HEK293 (cell line): ENCODE results near the gene RAD51C.

Source experiments
- CTCF ChIA-PET: fragments of 350-600 bp; formaldehyde crosslinking; extraction: SDS; loops from one replicate; lab custom pipeline; 2021; ENCODE audit warnings: antibody characterized with exemption; lab: Yijun Ruan, JAX
- POLR2A ChIA-PET: fragments of 300-600 bp; formaldehyde crosslinking; extraction: SDS; loops from one replicate; lab custom pipeline; 2020; ENCODE audit warnings: antibody characterized with exemption, inconsistent platforms; lab: Yijun Ruan, JAX
- H3K27ac ChIP-seq: fragments of 200-500 bp; sonication (Bioruptor generic); 2 replicates; pipeline ENCODE4 v1.5.1; 2014; ENCODE audit warnings: low read depth, low read length, control low read depth, inconsistent platforms; ENCODE audit errors: extremely low read depth
- H3K36me3 ChIP-seq, 2 experiments: fragments of 200-500 bp in 1 of 2; sonication (Bioruptor generic) in 1 of 2; 1 replicate in 1 of 2; 2 replicates in 1 of 2; pipeline ENCODE4 v1.5.1; 2014 to 2017; ENCODE audit warnings: inconsistent platforms in 2 of 2, low read length in 2 of 2; ENCODE audit not compliant: control insufficient read depth in 2 of 2, insufficient read depth in 1 of 2
- H3K4me1 ChIP-seq: fragments of 200-500 bp; sonication (Bioruptor generic); 2 replicates; pipeline ENCODE4 v1.5.1; 2014; ENCODE audit warnings: mild to moderate bottlenecking, low read length, inconsistent platforms; ENCODE audit not compliant: control insufficient read depth, insufficient read depth
- H3K4me3 ChIP-seq: 2 replicates; pipeline ENCODE4 v1.5.1; 2011; ENCODE audit warnings: low read depth, mild to moderate bottlenecking, control low read depth, low read length, moderate library complexity
- H3K9me3 ChIP-seq: fragments of 200-500 bp; sonication (Bioruptor generic); 2 replicates; pipeline ENCODE4 v1.5.1; 2014; ENCODE audit warnings: low read depth, low read length, inconsistent platforms; ENCODE audit not compliant: control insufficient read depth, insufficient read depth
- HOXA7 ChIP-seq: sonication (generic); formaldehyde crosslinking; IDR thresholded peaks from 2 replicates; pipeline ENCODE4 v1.8.1; 2022; ENCODE audit warnings: missing genetic modification reagents, borderline replicate concordance
- HOXC10 ChIP-seq: sonication (generic); formaldehyde crosslinking; IDR thresholded peaks from 2 replicates; pipeline ENCODE4 v1.8.1; 2023; ENCODE audit warnings: mild to moderate bottlenecking, missing genetic modification reagents
- PRDM6 ChIP-seq: fragments of 450-650 bp; formaldehyde crosslinking; IDR thresholded peaks from 2 replicates; pipeline ENCODE4 v1.5.1; 2017; ENCODE audit warnings: missing biosample characterization, missing genetic modification characterization
- SCRT2 ChIP-seq: fragments of 450-650 bp; formaldehyde crosslinking; IDR thresholded peaks from 2 replicates; pipeline ENCODE4 v1.5.1; 2016; ENCODE audit warnings: missing biosample characterization, missing genetic modification characterization
- ZFHX2 ChIP-seq: fragments of 450-650 bp; formaldehyde crosslinking; conservative IDR thresholded peaks from 2 replicates; pipeline ENCODE4 v1.5.1; 2016; ENCODE audit warnings: missing biosample characterization, missing genetic modification characterization
- ZFP37 ChIP-seq: fragments of 450-650 bp; formaldehyde crosslinking; IDR thresholded peaks from 2 replicates; pipeline ENCODE4 v1.5.1; 2016; ENCODE audit warnings: missing biosample characterization, missing genetic modification characterization
- ZNF138 ChIP-seq: fragments of 450-650 bp; formaldehyde crosslinking; IDR thresholded peaks from 2 replicates; pipeline ENCODE4 v1.5.1; 2016; ENCODE audit warnings: missing biosample characterization, missing genetic modification characterization, borderline replicate concordance
- ZNF169 ChIP-seq: fragments of 450-650 bp; formaldehyde crosslinking; IDR thresholded peaks from 2 replicates; pipeline ENCODE4 v1.5.1; 2016; ENCODE audit warnings: missing biosample characterization, missing genetic modification characterization
- ZNF19 ChIP-seq: fragments of 450-650 bp; formaldehyde crosslinking; IDR thresholded peaks from 2 replicates; pipeline ENCODE4; 2016; ENCODE audit warnings: missing biosample characterization, missing genetic modification characterization, low read depth
- ZNF24 ChIP-seq: fragments of 450-650 bp; formaldehyde crosslinking; IDR thresholded peaks from 2 replicates; pipeline ENCODE4 v1.5.1; 2016; ENCODE audit warnings: missing biosample characterization, missing genetic modification characterization
- ZNF280D ChIP-seq: fragments of 450-650 bp; formaldehyde crosslinking; IDR thresholded peaks from 2 replicates; pipeline ENCODE4 v1.5.1; 2016; ENCODE audit warnings: missing biosample characterization, missing genetic modification characterization
- ZNF292 ChIP-seq: fragments of 450-650 bp; formaldehyde crosslinking; IDR thresholded peaks from 2 replicates; pipeline ENCODE4 v1.5.1; 2016; ENCODE audit warnings: low read depth, missing biosample characterization, missing genetic modification characterization, borderline replicate concordance
- ZNF549 ChIP-seq: fragments of 450-650 bp; IDR thresholded peaks from 2 replicates; pipeline ENCODE4 v1.5.1; 2018; ENCODE audit warnings: missing biosample characterization, missing genetic modification characterization, mild to moderate bottlenecking, inconsistent platforms, moderate library complexity
- ZNF580 ChIP-seq: fragments of 450-650 bp; formaldehyde crosslinking; IDR thresholded peaks from 2 replicates; pipeline ENCODE4 v1.5.1; 2016; ENCODE audit warnings: missing biosample characterization, missing genetic modification characterization
- ZNF629 ChIP-seq: fragments of 450-650 bp; formaldehyde crosslinking; IDR thresholded peaks from 2 replicates; pipeline ENCODE4 v1.5.1; 2017; ENCODE audit warnings: missing biosample characterization, missing genetic modification characterization
- ZNF664 ChIP-seq: fragments of 450-650 bp; formaldehyde crosslinking; IDR thresholded peaks from 2 replicates; pipeline ENCODE4 v1.5.1; 2016; ENCODE audit warnings: missing biosample characterization, missing genetic modification characterization
- ZNF701 ChIP-seq: fragments of 450-650 bp; formaldehyde crosslinking; IDR thresholded peaks from 2 replicates; pipeline ENCODE4 v1.5.1; 2016; ENCODE audit warnings: missing biosample characterization, missing genetic modification characterization
- ZNF777 ChIP-seq: fragments of 450-650 bp; formaldehyde crosslinking; IDR thresholded peaks from 2 replicates; pipeline ENCODE4 v1.5.1; 2017; ENCODE audit warnings: missing biosample characterization, missing genetic modification characterization, borderline replicate concordance
- ZSCAN4 ChIP-seq: fragments of 450-650 bp; formaldehyde crosslinking; IDR thresholded peaks from 2 replicates; pipeline ENCODE4 v1.5.1; 2017; ENCODE audit warnings: missing biosample characterization, missing genetic modification characterization

RAD51C gene

GRCh38 chr17:58703137-58703915 is 10.9 kb downstream of the RAD51C start:
- ChIA-PET POLR2A (interaction anchor here (0.7 to 0.9 kb wide), 2 partner anchors 72 to 452 kb away, joined by 3 to 4 read pairs; partner anchors contain the start of gene PRR11), CTCF (interaction anchor here (0.6 to 1.0 kb wide), 2 partner anchors 48 to 185 kb away, joined by 3 to 4 read pairs; no protein-coding TSS in a partner anchor)
- TF ChIP-seq PRDM6 (0 out of 2 replicates have a peak, but pooled peaks have one; percentile 14), HOXC10 (CRISPR knock-in tag) (no peak)
- H3K27ac ChIP-seq, result no peak overlapping the region
- peaks cover 83 to 88% of the 10 kb centered on the region in 2 experiments for H3K36me3 ChIP-seq
- no peaks in the 10 kb centered on the region for H3K4me1 ChIP-seq
- no peak overlapping the region for H3K4me3 ChIP-seq
- no peaks in the 10 kb centered on the region for H3K9me3 ChIP-seq

GRCh38 chr17:58703916-58704286 is 11.5 kb downstream of the RAD51C start:
- ChIA-PET POLR2A (no interaction called here), CTCF (interaction anchor here (0.7 kb wide), 1 partner anchor 173 kb away, joined by 3 read pairs; no protein-coding TSS in a partner anchor)
- H3K9me3 ChIP-seq, result no peaks in the 10 kb centered on the region
- no peak overlapping the region for H3K4me3 ChIP-seq
- no peak overlapping the region for H3K27ac ChIP-seq
- no peaks in the 10 kb centered on the region for H3K4me1 ChIP-seq
- TF ChIP-seq ZNF580 (tag by site-specific recombination), result no peak
- TF ChIP-seq ZNF169, result no peak
- no peak for TF ChIP-seq ZNF280D (tag by site-specific recombination)
- TF ChIP-seq ZNF777 (tag by site-specific recombination), result no peak
- TF ChIP-seq ZNF629 (tag by site-specific recombination), result no peak
- TF ChIP-seq HOXC10 (CRISPR knock-in tag), result no peak
- no peak for TF ChIP-seq ZFHX2 (tag by site-specific recombination)
- TF ChIP-seq ZFP37, result no peak
- no peak for TF ChIP-seq SCRT2 (tag by site-specific recombination)
- no peak for TF ChIP-seq ZNF549
- TF ChIP-seq ZSCAN4 (tag by site-specific recombination), result no peak
- H3K36me3 ChIP-seq, result peaks cover 86 to 91% of the 10 kb centered on the region in 2 experiments

GRCh38 chr17:58706351-58707140 is 14.1 kb downstream of the RAD51C start:
- POLR2A ChIA-PET, result interaction anchor here (1.4 kb wide), 1 partner anchor 11 kb away, joined by 3 read pairs; no protein-coding TSS in a partner anchor
- H3K4me3 ChIP-seq, result no peak overlapping the region
- CTCF ChIA-PET, result interaction anchor here (0.6 to 1.9 kb wide), 3 partner anchors 188 to 441 kb away, joined by 3 to 7 read pairs (median 5); no protein-coding TSS in a partner anchor
- no peaks in the 10 kb centered on the region for H3K9me3 ChIP-seq
- no peaks in the 10 kb centered on the region for H3K4me1 ChIP-seq
- H3K36me3 ChIP-seq, result peaks cover 83 to 86% of the 10 kb centered on the region in 2 experiments
- H3K27ac ChIP-seq, result no peak overlapping the region
- TF ChIP-seq ZNF138 (tag by site-specific recombination) (no peak), ZNF24 (no peak), ZNF292 (tag by site-specific recombination) (no peak), ZNF701 (tag by site-specific recombination) (no peak), ZNF19 (tag by site-specific recombination) (no peak), HOXA7 (CRISPR knock-in tag) (no peak), ZNF169 (no peak), ZNF664 (tag by site-specific recombination) (no peak)
- TF ChIP-seq, all 188 proteins: peak for 0
